ENCODE results near the gene BCLAF3.

The BCLAF3 gene

DNA sequence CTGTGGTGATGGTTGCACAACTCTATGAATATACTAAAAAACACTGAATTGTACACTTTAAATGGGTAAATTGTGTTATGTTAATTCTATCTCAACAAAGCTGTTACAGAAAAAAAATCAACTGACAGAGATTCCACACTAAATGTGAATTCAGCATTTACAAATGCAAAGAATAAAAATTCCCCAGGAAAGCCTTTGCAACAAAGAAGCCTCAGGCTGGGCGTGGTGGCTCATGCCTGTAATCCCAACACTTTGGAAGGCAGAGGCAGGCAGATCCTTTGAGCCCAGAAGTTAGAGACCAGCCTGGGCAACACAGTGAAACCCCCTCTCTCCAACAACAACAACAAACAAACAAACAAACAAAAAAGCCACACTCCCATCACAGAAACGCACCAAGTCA is 8.9 kb downstream of the BCLAF3 start:
- ChIA-PET CTCF (interaction anchor here (0.6 kb wide), 1 partner anchor 70 kb away, joined by 4 read pairs; no protein-coding TSS in a partner anchor), POLR2A (no interaction called here)
- no peak for DNase-seq (ENCODE audit: extremely low spot score)
- TF ChIP-seq ZNF384 (IDR thresholded peaks at IDR 0.05) (no peak), HDGF (IDR thresholded peaks at IDR 0.05; ENCODE audit: borderline replicate concordance) (no peak), FOXK2 (IDR thresholded peaks at IDR 0.05) (no peak), TARDBP (IDR thresholded peaks at IDR 0.05) (no peak), FOXM1 (IDR thresholded peaks at IDR 0.05; ENCODE audit: borderline replicate concordance) (no peak), SUZ12 (IDR thresholded peaks at IDR 0.05) (no peak), ELF4 (IDR thresholded peaks at IDR 0.05) (no peak), BHLHE40 (IDR thresholded peaks at IDR 0.05; ENCODE audit: borderline replicate concordance) (no peak), ARNT (IDR thresholded peaks at IDR 0.05) (no peak), LEF1 (IDR thresholded peaks at IDR 0.05; ENCODE audit: borderline replicate concordance) (no peak), L3MBTL2 (conservative IDR thresholded peaks at IDR 0.05) (no peak), CTBP1 (IDR thresholded peaks at IDR 0.05; ENCODE audit: borderline replicate concordance) (no peak), FOXA1 (IDR thresholded peaks at IDR 0.05) (no peak), NFRKB (IDR thresholded peaks at IDR 0.05) (no peak), SP1 (IDR thresholded peaks at IDR 0.05) (no peak)
- TF ChIP-seq, protein P1, sequence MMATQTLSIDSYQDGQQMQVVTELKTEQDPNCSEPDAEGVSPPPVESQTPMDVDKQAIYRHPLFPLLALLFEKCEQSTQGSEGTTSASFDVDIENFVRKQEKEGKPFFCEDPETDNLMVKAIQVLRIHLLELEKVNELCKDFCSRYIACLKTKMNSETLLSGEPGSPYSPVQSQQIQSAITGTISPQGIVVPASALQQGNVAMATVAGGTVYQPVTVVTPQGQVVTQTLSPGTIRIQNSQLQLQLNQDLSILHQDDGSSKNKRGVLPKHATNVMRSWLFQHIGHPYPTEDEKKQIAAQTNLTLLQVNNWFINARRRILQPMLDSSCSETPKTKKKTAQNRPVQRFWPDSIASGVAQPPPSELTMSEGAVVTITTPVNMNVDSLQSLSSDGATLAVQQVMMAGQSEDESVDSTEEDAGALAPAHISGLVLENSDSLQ (IDR thresholded peaks at IDR 0.05) = no peak

DNA sequence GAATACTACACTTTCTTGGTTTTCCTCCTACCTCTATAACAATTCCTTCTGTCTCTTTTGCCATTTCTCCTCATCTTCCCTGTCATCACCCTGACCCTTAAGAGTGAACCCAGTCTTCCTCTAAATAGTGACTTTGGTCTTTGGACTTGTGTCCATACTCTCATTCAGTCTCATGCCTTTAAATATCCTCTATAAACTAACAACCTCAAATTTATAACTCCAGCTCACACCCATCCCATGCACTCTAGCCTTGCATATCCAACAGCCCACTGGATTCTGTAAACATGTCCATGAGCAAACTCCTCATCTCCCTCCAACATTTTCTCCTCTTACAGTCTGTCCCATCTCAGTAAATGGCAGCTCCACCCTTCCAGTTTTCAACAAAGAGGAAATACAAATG is 15.0 kb downstream of the BCLAF3 start:
- DNase-seq (ENCODE audit: extremely low spot score) = no peak
- ChIA-PET CTCF (no interaction called here), POLR2A (no interaction called here)
- TF ChIP-seq FOXK2 (IDR thresholded peaks at IDR 0.05) = no peak
- TF ChIP-seq SP1 (IDR thresholded peaks at IDR 0.05) = no peak
- no peak for TF ChIP-seq LEF1 (IDR thresholded peaks at IDR 0.05; ENCODE audit: borderline replicate concordance)
- no peak for TF ChIP-seq NFRKB (IDR thresholded peaks at IDR 0.05)

DNA sequence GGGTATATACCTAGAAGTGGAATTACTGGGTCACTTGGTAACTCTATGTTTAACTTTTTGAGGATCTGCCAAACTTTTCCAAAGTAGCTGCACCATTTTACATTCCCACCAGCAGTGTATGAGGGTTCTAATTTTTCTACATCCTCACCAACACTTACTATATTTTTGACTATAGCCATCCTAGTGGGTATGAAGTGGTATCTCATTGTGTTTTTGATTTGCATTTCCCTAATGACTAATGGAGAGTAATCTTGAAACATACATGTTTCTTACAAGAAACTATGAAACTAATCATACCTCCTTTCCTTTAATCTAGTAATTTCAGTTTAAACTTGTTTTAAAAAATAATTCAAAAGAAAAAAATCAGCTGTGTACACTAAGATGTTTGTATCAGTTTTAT is 17.9 kb downstream of the BCLAF3 start:
- POLR2A ChIA-PET = no interaction called here
- CTCF ChIA-PET = no interaction called here
- no peak for DNase-seq (ENCODE audit: extremely low spot score)
- no peak for TF ChIP-seq HDGF (IDR thresholded peaks at IDR 0.05; ENCODE audit: borderline replicate concordance)
- no peak for TF ChIP-seq BHLHE40 (IDR thresholded peaks at IDR 0.05; ENCODE audit: borderline replicate concordance)
- TF ChIP-seq TARDBP (IDR thresholded peaks at IDR 0.05) = no peak
- no peak for TF ChIP-seq FOXK2 (IDR thresholded peaks at IDR 0.05)
- no peak for TF ChIP-seq LEF1 (IDR thresholded peaks at IDR 0.05; ENCODE audit: borderline replicate concordance)

DNA sequence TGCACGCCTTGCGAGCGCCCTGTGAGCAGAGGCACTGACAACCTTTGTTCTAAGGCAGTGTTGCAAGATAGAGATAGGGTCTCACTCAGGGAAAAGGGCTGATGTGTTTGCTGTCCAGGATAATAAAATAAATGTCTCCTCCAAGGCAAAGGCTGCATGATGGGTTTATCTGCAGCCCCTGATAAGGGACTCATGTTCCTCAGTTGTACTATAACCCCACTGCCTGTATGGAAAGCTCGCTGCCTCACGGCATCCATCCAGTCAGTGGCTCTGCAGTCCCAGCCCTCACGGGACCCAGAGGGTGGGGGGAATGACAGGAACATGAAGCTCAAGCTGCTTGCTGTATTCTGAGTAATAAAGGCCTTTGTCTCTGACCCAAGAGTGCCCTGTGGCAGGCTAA is 22.6 kb downstream of the BCLAF3 start:
- CTCF ChIA-PET = no interaction called here
- no peak for DNase-seq (ENCODE audit: extremely low spot score)
- POLR2A ChIA-PET = no interaction called here
- TF ChIP-seq ELF4 (IDR thresholded peaks at IDR 0.05) = no peak
- TF ChIP-seq SUZ12 (IDR thresholded peaks at IDR 0.05) = no peak
- no peak for TF ChIP-seq TARDBP (IDR thresholded peaks at IDR 0.05)
- TF ChIP-seq BHLHE40 (IDR thresholded peaks at IDR 0.05; ENCODE audit: borderline replicate concordance) = no peak
- TF ChIP-seq CTBP1 (IDR thresholded peaks at IDR 0.05; ENCODE audit: borderline replicate concordance) = no peak

DNA sequence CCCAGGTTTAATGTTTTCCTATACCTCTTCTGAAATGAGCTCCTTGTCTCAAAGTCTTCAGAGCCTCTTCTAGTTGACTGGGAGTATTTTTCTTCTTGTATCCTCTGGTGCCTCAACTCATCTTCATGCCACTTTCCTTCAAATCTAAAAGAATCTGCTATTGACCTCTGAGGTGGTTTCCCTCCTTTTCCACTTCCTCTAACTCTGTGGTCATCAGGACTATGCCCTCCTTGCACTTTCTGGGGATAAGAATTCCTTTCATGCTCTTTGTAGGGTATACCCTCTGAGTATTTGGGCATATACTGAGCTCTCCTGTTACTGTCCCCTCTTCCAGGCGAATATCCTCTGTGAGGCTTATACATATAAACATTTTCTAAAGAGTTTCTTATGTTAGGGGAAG is 24.8 kb downstream of the BCLAF3 start:
- CTCF ChIA-PET = interaction anchor here (0.7 kb wide), 1 partner anchor 96 kb away, joined by 4 read pairs; no protein-coding TSS in a partner anchor
- TF ChIP-seq FOXK2 (IDR thresholded peaks at IDR 0.05) (no peak), FOXM1 (IDR thresholded peaks at IDR 0.05; ENCODE audit: borderline replicate concordance) (no peak), SP1 (IDR thresholded peaks at IDR 0.05) (no peak), BHLHE40 (IDR thresholded peaks at IDR 0.05; ENCODE audit: borderline replicate concordance) (no peak), TARDBP (IDR thresholded peaks at IDR 0.05) (no peak), ARNT (IDR thresholded peaks at IDR 0.05) (no peak), SUZ12 (IDR thresholded peaks at IDR 0.05) (no peak), FOXA1 (IDR thresholded peaks at IDR 0.05) (no peak), CTBP1 (IDR thresholded peaks at IDR 0.05; ENCODE audit: borderline replicate concordance) (no peak), HDGF (IDR thresholded peaks at IDR 0.05; ENCODE audit: borderline replicate concordance) (no peak)
- POLR2A ChIA-PET = no interaction called here
- no peak for DNase-seq (ENCODE audit: extremely low spot score)

DNA sequence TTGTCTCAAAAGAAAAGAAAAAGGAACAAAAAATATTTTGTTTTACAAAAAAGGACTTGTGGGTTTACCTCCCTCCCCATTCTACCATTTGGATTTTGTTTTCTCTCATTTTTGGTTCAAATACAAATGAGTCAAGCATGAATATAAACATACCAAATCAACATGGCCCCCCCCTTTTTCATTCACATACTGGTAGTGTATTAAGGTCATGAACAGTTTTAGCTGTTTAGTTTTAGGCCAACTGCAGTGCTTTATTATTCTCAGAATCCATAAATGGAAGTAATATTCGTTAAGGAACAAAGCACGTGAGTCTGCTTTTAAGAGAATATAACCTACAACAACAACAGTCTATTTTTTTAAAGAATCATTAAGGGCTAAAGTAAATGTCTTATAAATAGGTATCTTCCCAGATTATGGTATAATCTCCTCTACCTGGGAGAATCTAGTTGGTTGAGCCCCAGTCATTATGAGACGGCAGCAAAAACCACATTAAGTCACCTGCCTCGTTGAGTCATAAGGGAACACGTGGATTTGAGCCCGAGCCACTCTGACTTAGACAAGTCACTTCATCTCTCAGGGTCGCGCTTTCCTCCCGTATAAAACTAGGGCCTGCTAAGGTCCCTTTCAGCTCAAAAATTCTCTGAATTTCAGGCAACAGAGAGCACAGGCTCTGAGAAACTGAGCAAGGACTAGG is 26.7 kb downstream of the BCLAF3 start:
- ChIA-PET POLR2A (no interaction called here), CTCF (no interaction called here)
- no peak for TF ChIP-seq L3MBTL2 (conservative IDR thresholded peaks at IDR 0.05)
- no peak for TF ChIP-seq SUZ12 (IDR thresholded peaks at IDR 0.05)
- TF ChIP-seq ARNT (IDR thresholded peaks at IDR 0.05) = no peak
- no peak for TF ChIP-seq SP1 (IDR thresholded peaks at IDR 0.05)
- TF ChIP-seq TARDBP (IDR thresholded peaks at IDR 0.05) = no peak
- no peak for TF ChIP-seq FOXA1 (IDR thresholded peaks at IDR 0.05)
- no peak for TF ChIP-seq CTBP1 (IDR thresholded peaks at IDR 0.05; ENCODE audit: borderline replicate concordance)
- TF ChIP-seq BHLHE40 (IDR thresholded peaks at IDR 0.05; ENCODE audit: borderline replicate concordance) = no peak
- no peak for DNase-seq (ENCODE audit: extremely low spot score)

DNA sequence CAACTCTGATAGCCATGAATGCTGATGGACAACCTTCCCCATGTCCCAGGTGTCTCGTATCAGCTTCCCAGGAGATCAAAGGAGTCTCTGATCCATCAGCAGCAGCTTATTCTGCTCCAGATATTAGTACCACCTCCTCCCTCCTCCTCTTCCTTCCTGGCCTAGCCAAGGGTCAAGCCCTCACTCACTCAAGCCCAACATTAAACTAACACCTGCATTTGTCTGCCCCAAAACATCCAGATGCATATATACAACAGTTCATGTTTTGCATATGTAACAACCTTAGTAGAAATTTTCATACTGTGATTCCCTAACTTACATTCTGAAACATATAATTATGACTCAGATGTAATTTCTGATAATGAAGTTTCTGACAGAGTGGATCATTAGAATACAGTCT is 29.9 kb downstream of the BCLAF3 start:
- POLR2A ChIA-PET = no interaction called here
- CTCF ChIA-PET = no interaction called here
- TF ChIP-seq HDGF (IDR thresholded peaks at IDR 0.05; ENCODE audit: borderline replicate concordance) = no peak
- no peak for TF ChIP-seq FOXA1 (IDR thresholded peaks at IDR 0.05)
- TF ChIP-seq ELF4 (IDR thresholded peaks at IDR 0.05) = no peak
- TF ChIP-seq SUZ12 (IDR thresholded peaks at IDR 0.05) = no peak
- TF ChIP-seq SP1 (IDR thresholded peaks at IDR 0.05) = no peak
- TF ChIP-seq ZNF384 (IDR thresholded peaks at IDR 0.05) = no peak
- TF ChIP-seq, protein P1 (IDR thresholded peaks at IDR 0.05) = no peak
- TF ChIP-seq BHLHE40 (IDR thresholded peaks at IDR 0.05; ENCODE audit: borderline replicate concordance) = no peak
- TF ChIP-seq TARDBP (IDR thresholded peaks at IDR 0.05) = no peak
- TF ChIP-seq NFRKB (IDR thresholded peaks at IDR 0.05) = no peak
- TF ChIP-seq ARNT (IDR thresholded peaks at IDR 0.05) = no peak
- no peak for TF ChIP-seq FOXM1 (IDR thresholded peaks at IDR 0.05; ENCODE audit: borderline replicate concordance)
- TF ChIP-seq L3MBTL2 (conservative IDR thresholded peaks at IDR 0.05) = no peak
- no peak for TF ChIP-seq CTBP1 (IDR thresholded peaks at IDR 0.05; ENCODE audit: borderline replicate concordance)
- TF ChIP-seq FOXK2 (IDR thresholded peaks at IDR 0.05) = no peak
- DNase-seq (ENCODE audit: extremely low spot score) = no peak
